Spleen (tissue), 11 donors: ENCODE results near the gene SORBS1. TPM values are rescaled to one million over a fixed set of nuclear protein-coding genes. Genes with fewer than 3 reads are reported as not detected.

ENCODE experiments used
- DNase-seq: peaks from one replicate; pipeline ENCODE4 v3.0.0-alpha.2; 2020
- H3K27ac ChIP-seq, 8 donors: fragments of 200-600 bp; sonication (generic) in 7 of 8; 1 replicate in 4 of 8; 2 replicates in 4 of 8; pipeline versions ENCODE4 v1.5.0 to v1.8.0; 2016 to 2021; ENCODE audit warnings: inconsistent platforms in 4 of 8, mild to moderate bottlenecking in 4 of 8, moderate library complexity in 1 of 8
- H3K27me3 ChIP-seq, 7 donors: fragments of 200-600 bp; sonication (generic) in 6 of 7; replicated peaks in 1 of 7; 1 replicate in 4 of 7; 2 replicates in 3 of 7; pipeline versions ENCODE4 v1.5.0 to v1.8.0; 2016 to 2021; ENCODE audit warnings: inconsistent platforms in 3 of 7, mild to moderate bottlenecking in 1 of 7
- H3K36me3 ChIP-seq, 6 donors: fragments of 200-600 bp; sonication (generic) in 5 of 6; 1 replicate in 4 of 6; 2 replicates in 2 of 6; pipeline versions ENCODE4 v1.5.0 to v1.8.0; 2016 to 2021; ENCODE audit warnings: inconsistent platforms in 2 of 6
- H3K4me1 ChIP-seq, 6 donors: fragments of 200-600 bp; sonication (generic) in 5 of 6; 1 replicate in 3 of 6; 2 replicates in 3 of 6; pipeline versions ENCODE4 v1.5.0 to v1.8.0; 2016 to 2021; ENCODE audit warnings: inconsistent platforms in 3 of 6
- H3K4me3 ChIP-seq, 8 donors: fragments of 200-600 bp; sonication (generic) in 7 of 8; 1 replicate in 4 of 8; 2 replicates in 4 of 8; pipeline versions ENCODE4 v1.5.0 to v1.8.0; 2016 to 2021; ENCODE audit warnings: inconsistent platforms in 4 of 8, mild to moderate bottlenecking in 4 of 8, moderate library complexity in 2 of 8
- H3K9me3 ChIP-seq, 8 donors: fragments of 200-600 bp; sonication (generic) in 7 of 8; 1 replicate in 4 of 8; 2 replicates in 4 of 8; pipeline versions ENCODE4 v1.5.0 to v1.8.0; 2016 to 2021; ENCODE audit warnings: inconsistent platforms in 4 of 8
- CTCF ChIP-seq, 11 experiments: fragments of 200-600 bp in 7 of 11; fragments of 450-650 bp in 4 of 11; sonication (generic) in 4 of 11; IDR thresholded peaks in 8 of 11; conservative IDR thresholded peaks in 3 of 11; 1 replicate in 7 of 11; 2 replicates in 4 of 11; pipeline versions ENCODE4 v1.4.0 to v1.8.0; 2016 to 2021; ENCODE audit warnings: antibody characterized with exemption in 11 of 11, inconsistent platforms in 4 of 11, mild to moderate bottlenecking in 1 of 11
- POLR2A ChIP-seq, 3 donors: fragments of 450-650 bp; IDR thresholded peaks; one replicate each; pipeline ENCODE4 v1.5.1; 2017; ENCODE audit warnings: antibody characterized with exemption in 3 of 3, mild to moderate bottlenecking in 1 of 3
- POLR2AphosphoS5 ChIP-seq, 3 donors: sonication (generic); formaldehyde crosslinking; IDR thresholded peaks; one replicate each; pipeline ENCODE4 v1.5.1; 2017; ENCODE audit warnings: antibody characterized with exemption in 3 of 3
- WGBS, 5 donors: extraction: QIAGEN DNeasy Blood & Tissue Kit in 3 of 5; methylation state at CpG; one replicate each; pipeline versions ENCODE4 v1.1.5 to v1.1.7; 2013 to 2018; 5-methylcytosine and 5-hydroxymethylcytosine counted together
- intact Hi-C: fragments of 100-400 bp; cut with DNase I; formaldehyde crosslinking; loops from one replicate; pipeline ENCODE4 v1.15.0; 2023; ENCODE audit warnings: low total_unique reads
- polyA plus RNA-seq, 3 donors: library from polyadenylated mRNA; stranded (reverse); fragments of 200-250 nt; gene quantifications; one replicate each; pipeline ENCODE4 v1.2.1, GENCODE V29; 2013
- total RNA-seq, 7 donors: library from RNA; depleted of rRNA in 3 of 7; stranded (reverse); fragments of >200 nt in 3 of 7; fragmentation: NEBNext Ultra II Directional in 4 of 7; extraction: Animal tissue kit (Norgen Biotek cat#: 25700) in 4 of 7; gene quantifications; one replicate each; pipeline versions ENCODE4 v1.1.0 to v1.2.1, GENCODE V29; 2016 to 2021
- donor health status: healthy with polysubstance abuse.
- donor health status: DM: no; HTN: no; CAD: no; lungs with moderate emphysema.
- donor health status: DM: no; HTN: no; CAD: no.
- donor health status: Bipolar disorder and iron deficiency.
- donor health status: healthy.
- donor health status: DM: no; HTN: no; CAD: no.
- donor health status: DM: yes; HTN: yes; CAD: no.

SORBS1 gene
- total and polyA plus RNA-seq, 10 donors = 2.8 to 30.8 (median 18.1) TPM

GRCh38 chr10:95332666-95333249 lies 228.4 kb downstream of the SORBS1 start:
- intact Hi-C loops = no loop called here
- Histone ChIP-seq H3K36me3 (no peaks in the 10 kb centered on the region), H3K4me3 (no peak overlapping the region), H3K9me3 (no peaks in the 10 kb centered on the region), H3K27ac (peak overlapping the region in 2 of 8 donors; percentile 79 to 83), H3K27me3 (no peaks in the 10 kb centered on the region), H3K4me1 (peaks cover 0 to 13% (median 6%) of the 10 kb centered on the region in 6 donors)
- TF ChIP-seq POLR2AphosphoS5 (IDR thresholded peaks at IDR 0.05) = no peak
- TF ChIP-seq CTCF (IDR thresholded peaks at IDR 0.05 in 8 of 11, conservative IDR thresholded peaks at IDR 0.05 in 3 of 11) = no peak
- no peak for TF ChIP-seq POLR2A (IDR thresholded peaks at IDR 0.05)
- 91 to 98% (median 97%) methylated on average over 4 of the region's 4 CpGs for WGBS, 5 donors
- no peak for DNase-seq

- Histone ChIP-seq H3K4me3 (no peak overlapping the region), H3K27me3 (no peaks in the 10 kb centered on the region), H3K27ac (no peak overlapping the region), H3K9me3 (no peaks in the 10 kb centered on the region), H3K4me1 (peaks cover 0 to 24% (median 7%) of the 10 kb centered on the region in 6 donors), H3K36me3 (no peaks in the 10 kb centered on the region)
- intact Hi-C loops = no loop called here
- 87 to 94% (median 89%) methylated on average over 3 of the region's 3 CpGs for WGBS, 5 donors
- no peak for TF ChIP-seq POLR2A (IDR thresholded peaks at IDR 0.05)
- TF ChIP-seq CTCF (IDR thresholded peaks at IDR 0.05 in 8 of 11, conservative IDR thresholded peaks at IDR 0.05 in 3 of 11) = no peak
- no peak for TF ChIP-seq POLR2AphosphoS5 (IDR thresholded peaks at IDR 0.05)
- DNase-seq = no peak
Measured at GRCh38 chr10:95331596-95332130, 229.5 kb downstream of the SORBS1 start.

GRCh38 chr10:95330966-95331453 lies 230.2 kb downstream of the SORBS1 start:
- Histone ChIP-seq H3K4me3 (no peak overlapping the region), H3K36me3 (no peaks in the 10 kb centered on the region), H3K27me3 (no peaks in the 10 kb centered on the region), H3K9me3 (no peaks in the 10 kb centered on the region), H3K4me1 (peaks cover 0 to 24% (median 7%) of the 10 kb centered on the region in 6 donors), H3K27ac (no peak overlapping the region)
- 80 to 97% (median 85%) methylated on average over 1 of the region's 1 CpG for WGBS, 5 donors
- intact Hi-C loops = no loop called here
- TF ChIP-seq POLR2AphosphoS5 (IDR thresholded peaks at IDR 0.05) (no peak), CTCF (IDR thresholded peaks at IDR 0.05 in 8 of 11, conservative IDR thresholded peaks at IDR 0.05 in 3 of 11) (no peak), POLR2A (IDR thresholded peaks at IDR 0.05) (no peak)
- DNase-seq = no peak

GRCh38 chr10:95329296-95329695 lies 231.9 kb downstream of the SORBS1 start:
- H3K4me1 ChIP-seq = peaks cover 0 to 12% (median 0%) of the 10 kb centered on the region in 6 donors
- no peak overlapping the region for H3K27ac ChIP-seq
- TF ChIP-seq CTCF (IDR thresholded peaks at IDR 0.05 in 8 of 11, conservative IDR thresholded peaks at IDR 0.05 in 3 of 11) (no peak), POLR2AphosphoS5 (IDR thresholded peaks at IDR 0.05) (no peak), POLR2A (IDR thresholded peaks at IDR 0.05) (no peak)
- no peaks in the 10 kb centered on the region for H3K36me3 ChIP-seq
- H3K4me3 ChIP-seq = no peak overlapping the region
- WGBS, 5 donors = 92 to 95% (median 94%) methylated on average over 9 of the region's 9 CpGs
- intact Hi-C loops = no loop called here
- no peaks in the 10 kb centered on the region for H3K27me3 ChIP-seq
- no peaks in the 10 kb centered on the region for H3K9me3 ChIP-seq
- DNase-seq = no peak
